K562 (cell line): ENCODE data around the gene CCDC27. TPM values are rescaled to one million over a fixed set of nuclear protein-coding genes. Genes with fewer than 3 reads are reported as not detected.

Source experiments
- ATF7 ChIP-seq: fragments of 450-650 bp; IDR thresholded peaks from 2 replicates; pipeline ENCODE4 v1.7.1; 2014; ENCODE audit warnings: mild to moderate bottlenecking, moderate library complexity
- CBX2 ChIP-seq: fragments of 200-600 bp; sonication (generic); IDR thresholded peaks from one replicate; pipeline ENCODE4 v1.6.1; 2012; ENCODE audit warnings: mild to moderate bottlenecking, low read length, inconsistent platforms; ENCODE audit not compliant: insufficient read depth, poor library complexity, severe bottlenecking
- KAT2B ChIP-seq: IDR thresholded peaks from one replicate; pipeline ENCODE4 v1.6.1; 2012; ENCODE audit warnings: low read depth, mild to moderate bottlenecking, control low read depth, inconsistent platforms, low read length, moderate library complexity
- MCM2 ChIP-seq: fragments of 450-650 bp; IDR thresholded peaks from 2 replicates; pipeline ENCODE4 v1.6.1; 2017; ENCODE audit warnings: low read depth, mild to moderate bottlenecking
- MYBL2 ChIP-seq, 2 experiments: fragments of 450-650 bp in 1 of 2; sonication (generic) in 1 of 2; formaldehyde crosslinking in 1 of 2; IDR thresholded peaks; 2 replicates each; pipeline versions ENCODE4 v1.6.1 to v1.8.1; 2017 to 2022; ENCODE audit warnings: borderline replicate concordance in 1 of 2, inconsistent platforms in 1 of 2, low read depth in 1 of 2, mild to moderate bottlenecking in 1 of 2, missing genetic modification reagents in 1 of 2, moderate library complexity in 1 of 2
- NFYB ChIP-seq: IDR thresholded peaks from 2 replicates; pipeline ENCODE4 v1.6.1; 2011; ENCODE audit warnings: mild to moderate bottlenecking, moderate library complexity; ENCODE audit not compliant: insufficient read length; ENCODE audit errors: extremely low read depth
- POU5F1 ChIP-seq: fragments of 150-350 bp; IDR thresholded peaks from 2 replicates; pipeline ENCODE4 v1.6.1; 2014; ENCODE audit warnings: borderline replicate concordance, low read length, low read depth, mild to moderate bottlenecking; ENCODE audit not compliant: partially characterized antibody
- RBM15 ChIP-seq: fragments of 200-400 bp; formaldehyde crosslinking; IDR thresholded peaks from 2 replicates; pipeline ENCODE4 v1.6.1; 2018; ENCODE audit warnings: mild to moderate bottlenecking, low read length, moderate library complexity; ENCODE audit not compliant: insufficient read depth
- SMC3 ChIP-seq: conservative IDR thresholded peaks from 2 replicates; pipeline ENCODE4 v1.6.1; 2011; ENCODE audit warnings: low read depth, low read length, improper control_type of control experiment; ENCODE audit not compliant: insufficient read depth
- XRCC5 ChIP-seq: fragments of 200-400 bp; formaldehyde crosslinking; IDR thresholded peaks from 2 replicates; pipeline ENCODE4 v1.6.1; 2017; ENCODE audit warnings: low read depth, mild to moderate bottlenecking, low read length
- ZBTB8A ChIP-seq: fragments of 450-650 bp; IDR thresholded peaks from 2 replicates; pipeline ENCODE4 v1.6.1; 2018; ENCODE audit warnings: mild to moderate bottlenecking, moderate library complexity; ENCODE audit not compliant: partially characterized antibody
- ZNF232 ChIP-seq: sonication (generic); formaldehyde crosslinking; IDR thresholded peaks from 2 replicates; pipeline ENCODE4 v1.8.0; 2022; ENCODE audit warnings: mild to moderate bottlenecking, missing genetic modification reagents
- ZNF57 ChIP-seq: fragments of 450-650 bp; formaldehyde crosslinking; IDR thresholded peaks from 2 replicates; pipeline ENCODE4 v1.4.0; 2020; ENCODE audit warnings: mild to moderate bottlenecking, moderate library complexity
- ZNF780A ChIP-seq: fragments of 250-450 bp; sonication (Bioruptor Pico); IDR thresholded peaks from 2 replicates; pipeline ENCODE4 v1.5.0; 2021; ENCODE audit warnings: mild to moderate bottlenecking
- polyA plus RNA-seq, 8 experiments: library from polyadenylated mRNA; depleted of rRNA in 4 of 8; stranded (reverse) in 5 of 8; unstranded in 3 of 8; fragments of >200 nt; fragmentation: Nextera tagmentation in 2 of 8; fragmentation: Illumina TruSeq in 1 of 8; extraction: Ambion mirVana in 2 of 8; extraction: Trizol in 1 of 8; gene quantifications; 2 replicates each; pipeline versions ENCODE4 v1.2.1 to v1.2.3, GENCODE V29; 2011 to 2014; ENCODE audit warnings: inconsistent platforms in 1 of 8, missing spikeins in 1 of 8
- total RNA-seq, 7 experiments: library from RNA; depleted of rRNA in 6 of 7; stranded (reverse); fragments of >200 nt in 6 of 7; fragmentation: Illumina TruSeq in 2 of 7; extraction: Trizol in 2 of 7; gene quantifications; 2 replicates each; pipeline versions ENCODE4 v1.2.1 to v1.2.3, GENCODE V29; 2011 to 2021; ENCODE audit warnings: low replicate concordance in 1 of 7
- TF ChIP-seq, protein P1 (sequence below): fragments of 450-650 bp; IDR thresholded peaks from 2 replicates; pipeline ENCODE4 v1.6.1; 2017; ENCODE audit warnings: mild to moderate bottlenecking, moderate library complexity
- TF ChIP-seq, protein P2 (sequence below), 2 experiments: fragments of 450-650 bp in 1 of 2; IDR thresholded peaks; 2 replicates each; pipeline ENCODE4 v1.6.1; 2011 to 2017; ENCODE audit warnings: low read depth in 2 of 2, antibody characterized with exemption in 1 of 2, borderline replicate concordance in 1 of 2, low read length in 1 of 2, mild to moderate bottlenecking in 1 of 2, mixed read lengths in 1 of 2; ENCODE audit not compliant: control insufficient read depth in 1 of 2
- TF ChIP-seq, protein P3 (sequence below): fragments of 450-650 bp; IDR thresholded peaks from 2 replicates; pipeline ENCODE4 v1.6.1; 2016; ENCODE audit warnings: borderline replicate concordance
- TF ChIP-seq, protein P4 (sequence below): fragments of 250-450 bp; sonication (Bioruptor Pico); IDR thresholded peaks from 2 replicates; pipeline ENCODE4 v1.8.0; 2022; ENCODE audit warnings: inconsistent platforms, mild to moderate bottlenecking, moderate library complexity, borderline replicate concordance

The CCDC27 gene
- total and polyA plus RNA-seq, 9 of the 15 experiments (the other 6 are each of a cell fraction or from before 2014, with no cell fraction given), result 0.01 to 0.04 TPM; not detected in 7

DNA sequence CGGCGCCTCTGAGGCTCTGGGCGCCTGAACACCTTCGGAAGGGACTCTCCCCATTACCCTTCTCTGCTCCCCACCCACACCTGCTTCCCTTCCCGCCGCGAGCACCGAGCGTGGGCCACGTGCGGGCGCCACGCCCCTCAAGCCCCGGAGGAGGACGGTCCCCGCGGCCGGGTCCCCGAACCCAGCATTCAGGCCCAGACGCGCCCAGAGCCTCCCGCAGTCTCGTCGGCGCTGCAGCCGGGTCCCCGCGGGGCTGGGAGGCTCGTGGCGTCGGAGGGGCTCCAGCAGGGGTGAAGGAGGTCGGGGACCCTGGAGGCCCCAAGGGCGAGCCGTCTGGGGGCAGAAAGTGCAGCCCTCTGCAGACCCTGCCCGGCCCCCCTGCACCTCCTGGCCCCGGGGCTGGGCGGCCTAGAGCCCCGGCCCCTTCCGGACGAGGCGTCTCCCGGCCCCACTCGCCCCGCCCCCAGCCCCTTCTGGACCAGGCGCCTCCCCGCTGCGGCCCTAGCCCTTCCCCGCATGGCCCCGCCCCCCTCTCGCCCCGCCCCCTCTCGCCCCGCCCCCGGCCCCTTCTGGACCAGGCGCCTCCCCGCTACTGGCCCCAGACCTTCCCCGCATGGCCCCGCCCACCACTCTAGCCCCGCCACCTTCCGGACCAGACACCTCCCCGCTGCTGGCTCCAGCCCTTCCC, 19.9 kb downstream of the CCDC27 start (continued):
- TF ChIP-seq MCM2 (no peak), ZBTB8A (no peak), NFYB (no peak), ZNF57 (CRISPR knock-in tag) (no peak), RBM15 (no peak), SMC3 (no peak), POU5F1 (no peak), ATF7 (no peak), ZNF232 (CRISPR knock-in tag) (no peak), XRCC5 (no peak), MYBL2 (IDR thresholded peaks at IDR 0.05; ENCODE audit: low read depth) (no peak), MYBL2 (CRISPR knock-in tag; IDR thresholded peaks at IDR 0.05; ENCODE audit: borderline replicate concordance) (no peak), CBX2 (no peak), KAT2B (no peak), ZNF780A (no peak)
- TF ChIP-seq, protein P1, sequence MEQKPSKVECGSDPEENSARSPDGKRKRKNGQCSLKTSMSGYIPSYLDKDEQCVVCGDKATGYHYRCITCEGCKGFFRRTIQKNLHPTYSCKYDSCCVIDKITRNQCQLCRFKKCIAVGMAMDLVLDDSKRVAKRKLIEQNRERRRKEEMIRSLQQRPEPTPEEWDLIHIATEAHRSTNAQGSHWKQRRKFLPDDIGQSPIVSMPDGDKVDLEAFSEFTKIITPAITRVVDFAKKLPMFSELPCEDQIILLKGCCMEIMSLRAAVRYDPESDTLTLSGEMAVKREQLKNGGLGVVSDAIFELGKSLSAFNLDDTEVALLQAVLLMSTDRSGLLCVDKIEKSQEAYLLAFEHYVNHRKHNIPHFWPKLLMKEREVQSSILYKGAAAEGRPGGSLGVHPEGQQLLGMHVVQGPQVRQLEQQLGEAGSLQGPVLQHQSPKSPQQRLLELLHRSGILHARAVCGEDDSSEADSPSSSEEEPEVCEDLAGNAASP, result no peak
- TF ChIP-seq, protein P2, sequence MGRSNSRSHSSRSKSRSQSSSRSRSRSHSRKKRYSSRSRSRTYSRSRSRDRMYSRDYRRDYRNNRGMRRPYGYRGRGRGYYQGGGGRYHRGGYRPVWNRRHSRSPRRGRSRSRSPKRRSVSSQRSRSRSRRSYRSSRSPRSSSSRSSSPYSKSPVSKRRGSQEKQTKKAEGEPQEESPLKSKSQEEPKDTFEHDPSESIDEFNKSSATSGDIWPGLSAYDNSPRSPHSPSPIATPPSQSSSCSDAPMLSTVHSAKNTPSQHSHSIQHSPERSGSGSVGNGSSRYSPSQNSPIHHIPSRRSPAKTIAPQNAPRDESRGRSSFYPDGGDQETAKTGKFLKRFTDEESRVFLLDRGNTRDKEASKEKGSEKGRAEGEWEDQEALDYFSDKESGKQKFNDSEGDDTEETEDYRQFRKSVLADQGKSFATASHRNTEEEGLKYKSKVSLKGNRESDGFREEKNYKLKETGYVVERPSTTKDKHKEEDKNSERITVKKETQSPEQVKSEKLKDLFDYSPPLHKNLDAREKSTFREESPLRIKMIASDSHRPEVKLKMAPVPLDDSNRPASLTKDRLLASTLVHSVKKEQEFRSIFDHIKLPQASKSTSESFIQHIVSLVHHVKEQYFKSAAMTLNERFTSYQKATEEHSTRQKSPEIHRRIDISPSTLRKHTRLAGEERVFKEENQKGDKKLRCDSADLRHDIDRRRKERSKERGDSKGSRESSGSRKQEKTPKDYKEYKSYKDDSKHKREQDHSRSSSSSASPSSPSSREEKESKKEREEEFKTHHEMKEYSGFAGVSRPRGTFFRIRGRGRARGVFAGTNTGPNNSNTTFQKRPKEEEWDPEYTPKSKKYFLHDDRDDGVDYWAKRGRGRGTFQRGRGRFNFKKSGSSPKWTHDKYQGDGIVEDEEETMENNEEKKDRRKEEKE (IDR thresholded peaks at IDR 0.05; ENCODE audit: borderline replicate concordance in 1 of 2, control insufficient read depth in 1 of 2, low read depth in 2 of 2, low read length in 1 of 2), result no peak
- TF ChIP-seq, protein P3, sequence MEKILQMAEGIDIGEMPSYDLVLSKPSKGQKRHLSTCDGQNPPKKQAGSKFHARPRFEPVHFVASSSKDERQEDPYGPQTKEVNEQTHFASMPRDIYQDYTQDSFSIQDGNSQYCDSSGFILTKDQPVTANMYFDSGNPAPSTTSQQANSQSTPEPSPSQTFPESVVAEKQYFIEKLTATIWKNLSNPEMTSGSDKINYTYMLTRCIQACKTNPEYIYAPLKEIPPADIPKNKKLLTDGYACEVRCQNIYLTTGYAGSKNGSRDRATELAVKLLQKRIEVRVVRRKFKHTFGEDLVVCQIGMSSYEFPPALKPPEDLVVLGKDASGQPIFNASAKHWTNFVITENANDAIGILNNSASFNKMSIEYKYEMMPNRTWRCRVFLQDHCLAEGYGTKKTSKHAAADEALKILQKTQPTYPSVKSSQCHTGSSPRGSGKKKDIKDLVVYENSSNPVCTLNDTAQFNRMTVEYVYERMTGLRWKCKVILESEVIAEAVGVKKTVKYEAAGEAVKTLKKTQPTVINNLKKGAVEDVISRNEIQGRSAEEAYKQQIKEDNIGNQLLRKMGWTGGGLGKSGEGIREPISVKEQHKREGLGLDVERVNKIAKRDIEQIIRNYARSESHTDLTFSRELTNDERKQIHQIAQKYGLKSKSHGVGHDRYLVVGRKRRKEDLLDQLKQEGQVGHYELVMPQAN, result peak; percentile 85
- TF ChIP-seq, protein P4, sequence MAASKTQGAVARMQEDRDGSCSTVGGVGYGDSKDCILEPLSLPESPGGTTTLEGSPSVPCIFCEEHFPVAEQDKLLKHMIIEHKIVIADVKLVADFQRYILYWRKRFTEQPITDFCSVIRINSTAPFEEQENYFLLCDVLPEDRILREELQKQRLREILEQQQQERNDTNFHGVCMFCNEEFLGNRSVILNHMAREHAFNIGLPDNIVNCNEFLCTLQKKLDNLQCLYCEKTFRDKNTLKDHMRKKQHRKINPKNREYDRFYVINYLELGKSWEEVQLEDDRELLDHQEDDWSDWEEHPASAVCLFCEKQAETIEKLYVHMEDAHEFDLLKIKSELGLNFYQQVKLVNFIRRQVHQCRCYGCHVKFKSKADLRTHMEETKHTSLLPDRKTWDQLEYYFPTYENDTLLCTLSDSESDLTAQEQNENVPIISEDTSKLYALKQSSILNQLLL, result no peak
